ENCODE results near the gene ADORA1.

ADORA1 gene

GRCh38 chr1:203127666-203128430 is at the start of gene ADORA1 (continued):
- TF ChIP-seq, protein P1, sequence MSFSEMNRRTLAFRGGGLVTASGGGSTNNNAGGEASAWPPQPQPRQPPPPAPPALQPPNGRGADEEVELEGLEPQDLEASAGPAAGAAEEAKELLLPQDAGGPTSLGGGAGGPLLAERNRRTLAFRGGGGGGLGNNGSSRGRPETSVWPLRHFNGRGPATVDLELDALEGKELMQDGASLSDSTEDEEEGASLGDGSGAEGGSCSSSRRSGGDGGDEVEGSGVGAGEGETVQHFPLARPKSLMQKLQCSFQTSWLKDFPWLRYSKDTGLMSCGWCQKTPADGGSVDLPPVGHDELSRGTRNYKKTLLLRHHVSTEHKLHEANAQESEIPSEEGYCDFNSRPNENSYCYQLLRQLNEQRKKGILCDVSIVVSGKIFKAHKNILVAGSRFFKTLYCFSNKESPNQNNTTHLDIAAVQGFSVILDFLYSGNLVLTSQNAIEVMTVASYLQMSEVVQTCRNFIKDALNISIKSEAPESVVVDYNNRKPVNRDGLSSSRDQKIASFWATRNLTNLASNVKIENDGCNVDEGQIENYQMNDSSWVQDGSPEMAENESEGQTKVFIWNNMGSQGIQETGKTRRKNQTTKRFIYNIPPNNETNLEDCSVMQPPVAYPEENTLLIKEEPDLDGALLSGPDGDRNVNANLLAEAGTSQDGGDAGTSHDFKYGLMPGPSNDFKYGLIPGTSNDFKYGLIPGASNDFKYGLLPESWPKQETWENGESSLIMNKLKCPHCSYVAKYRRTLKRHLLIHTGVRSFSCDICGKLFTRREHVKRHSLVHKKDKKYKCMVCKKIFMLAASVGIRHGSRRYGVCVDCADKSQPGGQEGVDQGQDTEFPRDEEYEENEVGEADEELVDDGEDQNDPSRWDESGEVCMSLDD (tag by site-specific recombination; IDR thresholded peaks at IDR 0.05): peak; percentile 89
- TF ChIP-seq ZFP37 (tag by site-specific recombination; IDR thresholded peaks at IDR 0.05): peak; percentile 48; the same call in 1 of the 2 replicates
- TF ChIP-seq SP3 (tag by site-specific recombination; IDR thresholded peaks at IDR 0.05): peak; percentile 50; the same call in 1 of the 2 replicates
- TF ChIP-seq ZNF362 (tag by site-specific recombination; IDR thresholded peaks at IDR 0.05): no peak
- TF ChIP-seq, protein P2, sequence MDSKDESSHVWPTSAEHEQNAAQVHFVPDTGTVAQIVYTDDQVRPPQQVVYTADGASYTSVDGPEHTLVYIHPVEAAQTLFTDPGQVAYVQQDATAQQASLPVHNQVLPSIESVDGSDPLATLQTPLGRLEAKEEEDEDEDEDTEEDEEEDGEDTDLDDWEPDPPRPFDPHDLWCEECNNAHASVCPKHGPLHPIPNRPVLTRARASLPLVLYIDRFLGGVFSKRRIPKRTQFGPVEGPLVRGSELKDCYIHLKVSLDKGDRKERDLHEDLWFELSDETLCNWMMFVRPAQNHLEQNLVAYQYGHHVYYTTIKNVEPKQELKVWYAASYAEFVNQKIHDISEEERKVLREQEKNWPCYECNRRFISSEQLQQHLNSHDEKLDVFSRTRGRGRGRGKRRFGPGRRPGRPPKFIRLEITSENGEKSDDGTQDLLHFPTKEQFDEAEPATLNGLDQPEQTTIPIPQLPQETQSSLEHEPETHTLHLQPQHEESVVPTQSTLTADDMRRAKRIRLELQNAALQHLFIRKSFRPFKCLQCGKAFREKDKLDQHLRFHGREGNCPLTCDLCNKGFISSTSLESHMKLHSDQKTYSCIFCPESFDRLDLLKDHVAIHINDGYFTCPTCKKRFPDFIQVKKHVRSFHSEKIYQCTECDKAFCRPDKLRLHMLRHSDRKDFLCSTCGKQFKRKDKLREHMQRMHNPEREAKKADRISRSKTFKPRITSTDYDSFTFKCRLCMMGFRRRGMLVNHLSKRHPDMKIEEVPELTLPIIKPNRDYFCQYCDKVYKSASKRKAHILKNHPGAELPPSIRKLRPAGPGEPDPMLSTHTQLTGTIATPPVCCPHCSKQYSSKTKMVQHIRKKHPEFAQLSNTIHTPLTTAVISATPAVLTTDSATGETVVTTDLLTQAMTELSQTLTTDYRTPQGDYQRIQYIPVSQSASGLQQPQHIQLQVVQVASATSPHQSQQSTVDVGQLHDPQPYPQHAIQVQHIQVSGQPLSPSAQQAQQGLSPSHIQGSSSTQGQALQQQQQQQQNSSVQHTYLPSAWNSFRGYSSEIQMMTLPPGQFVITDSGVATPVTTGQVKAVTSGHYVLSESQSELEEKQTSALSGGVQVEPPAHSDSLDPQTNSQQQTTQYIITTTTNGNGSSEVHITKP (tag by site-specific recombination; IDR thresholded peaks at IDR 0.05): peak; percentile 44
- TF ChIP-seq, protein P3, sequence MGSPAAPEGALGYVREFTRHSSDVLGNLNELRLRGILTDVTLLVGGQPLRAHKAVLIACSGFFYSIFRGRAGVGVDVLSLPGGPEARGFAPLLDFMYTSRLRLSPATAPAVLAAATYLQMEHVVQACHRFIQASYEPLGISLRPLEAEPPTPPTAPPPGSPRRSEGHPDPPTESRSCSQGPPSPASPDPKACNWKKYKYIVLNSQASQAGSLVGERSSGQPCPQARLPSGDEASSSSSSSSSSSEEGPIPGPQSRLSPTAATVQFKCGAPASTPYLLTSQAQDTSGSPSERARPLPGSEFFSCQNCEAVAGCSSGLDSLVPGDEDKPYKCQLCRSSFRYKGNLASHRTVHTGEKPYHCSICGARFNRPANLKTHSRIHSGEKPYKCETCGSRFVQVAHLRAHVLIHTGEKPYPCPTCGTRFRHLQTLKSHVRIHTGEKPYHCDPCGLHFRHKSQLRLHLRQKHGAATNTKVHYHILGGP (tag by site-specific recombination; IDR thresholded peaks at IDR 0.05): peak; percentile 37; the same call in 1 of the 2 replicates
- peak; percentile 63 for TF ChIP-seq GLIS2 (tag by site-specific recombination; IDR thresholded peaks at IDR 0.05)
- peak; percentile 34; the same call in 1 of the 2 replicates for TF ChIP-seq ZEB2 (tag by site-specific recombination; IDR thresholded peaks at IDR 0.05)
- no peak for TF ChIP-seq ZNF248 (tag by site-specific recombination; IDR thresholded peaks at IDR 0.05)

DNA sequence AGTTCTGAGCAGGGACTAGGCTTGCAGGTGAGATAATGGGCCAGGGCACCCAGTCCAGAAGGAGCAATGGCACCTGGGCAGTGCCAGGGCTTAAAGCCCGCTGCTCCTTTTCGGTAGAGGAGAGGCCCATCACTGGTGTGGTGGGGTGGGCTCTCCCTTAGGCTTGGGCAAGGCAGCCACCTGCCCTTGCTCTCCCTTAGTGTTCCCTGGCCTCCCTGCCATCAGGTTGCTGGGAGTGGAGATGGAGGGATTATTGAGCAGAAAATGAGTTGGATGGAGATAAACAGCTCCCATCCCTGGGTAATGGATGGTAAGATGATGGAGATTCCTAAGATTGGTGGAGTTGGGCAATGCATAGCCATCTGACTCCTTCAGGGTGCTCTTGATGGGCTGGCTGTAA is 49.6 kb upstream of the ADORA1 start:
- no peaks in the 10 kb centered on the region for H3K4me1 ChIP-seq (ENCODE audit: control insufficient read depth, insufficient read depth, low read length)
- ChIA-PET POLR2A (no interaction called here), CTCF (interaction anchor here (0.8 to 2.5 kb wide), 5 partner anchors 38 to 190 kb away, joined by 3 to 12 read pairs (median 3); partner anchors contain the start of gene PPFIA4)
- H3K4me3 ChIP-seq (ENCODE audit: low read depth, low read length): no peak overlapping the region
- no peak for TF ChIP-seq ZBTB6 (tag by site-specific recombination; IDR thresholded peaks at IDR 0.05)
- no peak for TF ChIP-seq ZNF174 (tag by site-specific recombination; IDR thresholded peaks at IDR 0.05)
- no peak for TF ChIP-seq ZNF776 (tag by site-specific recombination; IDR thresholded peaks at IDR 0.05; ENCODE audit: borderline replicate concordance)
- TF ChIP-seq ZNF148 (tag by site-specific recombination; IDR thresholded peaks at IDR 0.05; ENCODE audit: borderline replicate concordance): no peak
- no peak for TF ChIP-seq ZNF112 (tag by site-specific recombination; IDR thresholded peaks at IDR 0.05)
- TF ChIP-seq MYNN (tag by site-specific recombination; IDR thresholded peaks at IDR 0.05; ENCODE audit: borderline replicate concordance): no peak
- no peak for TF ChIP-seq SCRT2 (tag by site-specific recombination; IDR thresholded peaks at IDR 0.05)
- TF ChIP-seq GLIS2 (tag by site-specific recombination; IDR thresholded peaks at IDR 0.05): no peak
- no peak for TF ChIP-seq ZNF555 (tag by site-specific recombination; conservative IDR thresholded peaks at IDR 0.05)
- no peaks in the 10 kb centered on the region for H3K9me3 ChIP-seq (ENCODE audit: control insufficient read depth, insufficient read depth, low read depth, low read length)
- H3K36me3 ChIP-seq (ENCODE audit: control insufficient read depth in 2 of 2, insufficient read depth in 1 of 2, low read length in 2 of 2): no peaks in the 10 kb centered on the region
- H3K27ac ChIP-seq (ENCODE audit: extremely low read depth, low read depth, low read length): no peak overlapping the region

Measured in HEK293 (cell line).